B cell (primary cell): ENCODE measurements around the gene PHACTR1. TPM values are rescaled to one million over a fixed set of nuclear protein-coding genes. Genes with fewer than 3 reads are reported as not detected.

Source experiments
- ATAC-seq: fragments of 200-7000 bp; cut with Tn5 transposase; one replicate; pipeline ENCODE4 v1.10.0; 2021; ENCODE audit warnings: low read depth, mild to moderate bottlenecking, moderate number of reproducible peaks, moderate library complexity
- CTCF ChIA-PET: fragments of 350-600 bp; sonication (Branson Sonifier 250); formaldehyde crosslinking; loops from one replicate; lab custom pipeline; 2021; ENCODE audit warnings: antibody characterized with exemption, inconsistent platforms; lab: Charles Lee
- POLR2A ChIA-PET: fragments of 350-600 bp; sonication (Branson Sonifier 250); formaldehyde crosslinking; loops from one replicate; lab custom pipeline; 2021; ENCODE audit warnings: antibody characterized with exemption; lab: Charles Lee
- DNase-seq: peaks from one replicate; pipeline ENCODE4 v3.0.0; 2013
- H2AFZ ChIP-seq: 2 replicates; pipeline ENCODE4 v1.6.1; 2012; ENCODE audit warnings: mild to moderate bottlenecking, low read depth, low read length; ENCODE audit not compliant: insufficient read depth, poor library complexity, severe bottlenecking
- H3K27ac ChIP-seq, 2 donors: 1 replicate in 1 of 2; 2 replicates in 1 of 2; pipeline ENCODE4 v1.5.1; 2012 to 2013; ENCODE audit warnings: low read length in 2 of 2, mild to moderate bottlenecking in 2 of 2, moderate library complexity in 1 of 2
- H3K27me3 ChIP-seq, 4 experiments: fragments of 200-600 bp in 1 of 4; sonication (generic) in 1 of 4; replicated peaks in 1 of 4; 1 replicate in 2 of 4; 2 replicates in 2 of 4; pipeline versions ENCODE4 v1.6.1 to v1.7.0; 2013 to 2016; ENCODE audit warnings: low read length in 3 of 4, mild to moderate bottlenecking in 2 of 4, mixed read lengths in 1 of 4, moderate library complexity in 1 of 4; ENCODE audit not compliant: insufficient read depth in 4 of 4, control insufficient read depth in 3 of 4; ENCODE audit errors: control extremely low read depth in 1 of 4
- H3K36me3 ChIP-seq, 2 experiments: replicated peaks in 1 of 2; 1 replicate in 1 of 2; 2 replicates in 1 of 2; pipeline versions ENCODE4 v1.6.1 to v1.7.1; 2013; ENCODE audit warnings: low read length in 1 of 2; ENCODE audit not compliant: insufficient read depth in 2 of 2, control insufficient read depth in 1 of 2; ENCODE audit errors: control extremely low read depth in 1 of 2, extremely low read depth in 1 of 2
- H3K4me1 ChIP-seq, 2 donors: fragments of 200-600 bp in 1 of 2; sonication (generic) in 1 of 2; 1 replicate in 1 of 2; 2 replicates in 1 of 2; pipeline versions ENCODE4 v1.5.1 to v1.6.1; 2013 to 2017; ENCODE audit warnings: low read length in 2 of 2; ENCODE audit not compliant: control insufficient read depth in 2 of 2, insufficient read depth in 2 of 2
- H3K4me2 ChIP-seq: replicated peaks from 2 replicates; pipeline ENCODE3; 2012; ENCODE audit warnings: mild to moderate bottlenecking, low read depth, low read length; ENCODE audit not compliant: poor library complexity, severe bottlenecking
- H3K4me3 ChIP-seq, 5 experiments: fragments of 200-600 bp in 1 of 5; sonication (generic) in 1 of 5; 1 replicate in 3 of 5; 2 replicates in 2 of 5; pipeline versions ENCODE4 v1.5.1 to v1.7.0; 2011 to 2016; ENCODE audit warnings: low read length in 4 of 5, mild to moderate bottlenecking in 4 of 5, low read depth in 2 of 5, control low read depth in 1 of 5, moderate library complexity in 1 of 5; ENCODE audit not compliant: insufficient read depth in 1 of 5; ENCODE audit errors: control extremely low read depth in 1 of 5, extremely low read depth in 1 of 5
- H3K79me2 ChIP-seq: fragments of 200-600 bp; sonication (generic); one replicate; pipeline ENCODE4 v1.6.0; 2016; ENCODE audit warnings: low read length; ENCODE audit not compliant: control insufficient read depth, insufficient read depth
- H3K9ac ChIP-seq: fragments of 200-600 bp; sonication (generic); 2 replicates; pipeline ENCODE4 v1.6.1; 2017; ENCODE audit warnings: mild to moderate bottlenecking, low read length, moderate library complexity
- H3K9me3 ChIP-seq, 3 donors: one replicate each; pipeline versions ENCODE4 v1.6.1 to v1.7.1; 2013; ENCODE audit warnings: low read length in 2 of 3; ENCODE audit not compliant: control insufficient read depth in 2 of 3, insufficient read depth in 1 of 3; ENCODE audit errors: control extremely low read depth in 1 of 3
- H4K20me1 ChIP-seq: 2 replicates; pipeline ENCODE4 v1.6.0; 2012; ENCODE audit warnings: mild to moderate bottlenecking, low read length; ENCODE audit not compliant: insufficient read depth, control insufficient read depth, poor library complexity, severe bottlenecking
- H3K27ac Mint-ChIP-seq: one replicate; pipeline ENCODE4 v1.8.0; 2021; ENCODE audit warnings: mixed read lengths
- H3K27me3 Mint-ChIP-seq: one replicate; pipeline ENCODE4 v1.8.0; 2021; ENCODE audit warnings: mixed read lengths
- H3K4me1 Mint-ChIP-seq: one replicate; pipeline ENCODE4 v1.8.0; 2021; ENCODE audit warnings: mixed read lengths
- H3K4me3 Mint-ChIP-seq: one replicate; pipeline ENCODE4 v1.8.0; 2021; ENCODE audit warnings: mixed read lengths
- H3K9me3 Mint-ChIP-seq: one replicate; pipeline ENCODE4 v1.8.0; 2022; ENCODE audit warnings: mixed read lengths; ENCODE audit not compliant: insufficient read depth
- CTCF ChIP-seq: fragments of 200-600 bp; IDR thresholded peaks from one replicate; pipeline ENCODE4 v1.8.0; 2022; ENCODE audit warnings: antibody characterized with exemption, mild to moderate bottlenecking
- EZH2 ChIP-seq: IDR thresholded peaks from 2 replicates; pipeline ENCODE4 v1.6.1; 2012; ENCODE audit warnings: borderline replicate concordance, low read depth, mild to moderate bottlenecking, moderate library complexity, low read length; ENCODE audit not compliant: insufficient read depth, poor library complexity, severe bottlenecking
- WGBS: methylation state at CpG from one replicate; pipeline ENCODE4 v1.1.5; 2013; ENCODE audit warnings: missing lambda C conversion rate; ENCODE audit not compliant: insufficient coverage; 5-methylcytosine and 5-hydroxymethylcytosine counted together
- intact Hi-C: fragments of 100-400 bp; cut with micrococcal nuclease; formaldehyde crosslinking; loops from one replicate; pipeline ENCODE4 v1.10.0; 2022
- polyA plus RNA-seq: library from polyadenylated mRNA; depleted of rRNA; stranded (reverse); fragments of >200 nt; gene quantifications from 2 replicates; pipeline ENCODE4 v1.2.3, GENCODE V29; 2012
- total RNA-seq, 2 donors: library from RNA; stranded (reverse); fragments of 120-200 nt in 1 of 2; gene quantifications; 1 replicate in 1 of 2; 2 replicates in 1 of 2; pipeline versions ENCODE4 v1.2.3 to v1.2.4, GENCODE V29; 2013 to 2022

The PHACTR1 gene
- total and polyA plus RNA-seq, 2 donors (not counting 1 experiment from before 2014, with no cell fraction given), result 30.2 to 129 TPM

GRCh38 chr6:13009031-13009430 is 292.5 kb downstream of the PHACTR1 start:
- 87% methylated on average over 3 of the region's 3 CpGs for WGBS

GRCh38 chr6:13009461-13009860 is 292.9 kb downstream of the PHACTR1 start:
- intact Hi-C loops, result no loop called here
- no peak overlapping the region for H3K27ac Mint-ChIP-seq
- H3K4me3 Mint-ChIP-seq, result no peak overlapping the region
- H3K36me3 ChIP-seq, result no peaks in the 10 kb centered on the region
- ATAC-seq (no peak), DNase-seq (no peak)
- no peak overlapping the region for H3K4me3 ChIP-seq
- H3K27me3 ChIP-seq, result peaks cover 0 to 34% (median 8%) of the 10 kb centered on the region in 4 experiments
- TF ChIP-seq EZH2 (no peak), CTCF (no peak)
- H2AFZ ChIP-seq, result no peak overlapping the region
- H3K79me2 ChIP-seq, result no peaks in the 10 kb centered on the region
- H3K9me3 Mint-ChIP-seq, result no peaks in the 10 kb centered on the region
- H4K20me1 ChIP-seq, result no peaks in the 10 kb centered on the region
- 82% methylated on average over 1 of the region's 2 CpGs for WGBS
- H3K9ac ChIP-seq, result no peak overlapping the region
- H3K9me3 ChIP-seq, result no peaks in the 10 kb centered on the region
- H3K27me3 Mint-ChIP-seq, result peaks cover 58% of the 10 kb centered on the region
- no peak overlapping the region for H3K27ac ChIP-seq
- H3K4me2 ChIP-seq, result no peak overlapping the region
- peaks cover 9% of the 10 kb centered on the region for H3K4me1 Mint-ChIP-seq
- H3K4me1 ChIP-seq, result peaks cover 12 to 13% of the 10 kb centered on the region in 2 donors
- ChIA-PET CTCF (no interaction called here), POLR2A (no interaction called here)

More at GRCh38 chr6:13009031-13009430, 292.5 kb downstream of the PHACTR1 start:
- Histone ChIP-seq H3K36me3 (no peaks in the 10 kb centered on the region), H3K4me3 (no peak overlapping the region), H3K4me1 (peaks cover 9 to 10% of the 10 kb centered on the region in 2 donors), H3K4me2 (no peak overlapping the region), H3K79me2 (no peaks in the 10 kb centered on the region), H3K27ac (no peak overlapping the region), H3K9ac (no peak overlapping the region), H3K27me3 (peaks cover 0 to 30% (median 8%) of the 10 kb centered on the region in 4 experiments), H3K9me3 (no peaks in the 10 kb centered on the region), H2AFZ (no peak overlapping the region), H4K20me1 (no peaks in the 10 kb centered on the region)
- Mint-ChIP-seq H3K9me3 (no peaks in the 10 kb centered on the region), H3K27me3 (peaks cover 56% of the 10 kb centered on the region), H3K4me1 (peaks cover 9% of the 10 kb centered on the region), H3K27ac (no peak overlapping the region), H3K4me3 (no peak overlapping the region)
- CTCF ChIA-PET, result no interaction called here
- intact Hi-C loops, result no loop called here
- no peak for DNase-seq
- TF ChIP-seq EZH2 (no peak), CTCF (no peak)
- POLR2A ChIA-PET, result no interaction called here
- no peak for ATAC-seq
